ENCODE results near the gene SH3D19.

GRCh38 chr4:151314010-151314355 is 11.4 kb downstream of the SH3D19 start:
- no peak for TF ChIP-seq CTCF (conservative IDR thresholded peaks at IDR 0.05; ENCODE audit: low read length)
- no peak for TF ChIP-seq EZH2phosphoT487 (IDR thresholded peaks at IDR 0.05; ENCODE audit: borderline replicate concordance)

All from Loucy (cell line).